H9 (cell line): ENCODE data around the gene HMGB1. TPM values are rescaled to one million over a fixed set of nuclear protein-coding genes. Genes with fewer than 3 reads are reported as not detected.

Experiments
- DNase-seq: peaks from one replicate; pipeline ENCODE4 v3.0.0-alpha.2; 2017
- H2AFZ ChIP-seq: one replicate; pipeline ENCODE4 v1.6.1; 2013; ENCODE audit warnings: mild to moderate bottlenecking, low read length, control low read depth, moderate library complexity
- H2AK5ac ChIP-seq: 2 replicates; pipeline ENCODE4 v1.6.1; 2013; ENCODE audit warnings: low read length, control low read depth, mixed read lengths; ENCODE audit not compliant: insufficient read length
- H2BK120ac ChIP-seq: one replicate; pipeline ENCODE4 v1.6.1; 2013; ENCODE audit warnings: low read depth, mild to moderate bottlenecking, low read length, control low read depth, inconsistent platforms; ENCODE audit not compliant: poor library complexity, severe bottlenecking
- H2BK12ac ChIP-seq: 2 replicates; pipeline ENCODE4 v1.6.1; 2013; ENCODE audit warnings: low read length, control low read depth, mixed read lengths, low read depth; ENCODE audit not compliant: insufficient read length
- H2BK15ac ChIP-seq: 2 replicates; pipeline ENCODE4 v1.6.1; 2013; ENCODE audit warnings: low read depth, low read length, control low read depth
- H2BK20ac ChIP-seq: one replicate; pipeline ENCODE4 v1.6.1; 2013; ENCODE audit warnings: low read depth, mild to moderate bottlenecking, low read length, control low read depth, inconsistent platforms; ENCODE audit not compliant: poor library complexity, severe bottlenecking
- H2BK5ac ChIP-seq: 2 replicates; pipeline ENCODE4 v1.6.1; 2013; ENCODE audit warnings: low read length, control low read depth, mixed read lengths; ENCODE audit not compliant: insufficient read length
- H3K14ac ChIP-seq: 2 replicates; pipeline ENCODE4 v1.6.1; 2013; ENCODE audit warnings: low read length, control low read depth; ENCODE audit not compliant: insufficient read depth
- H3K18ac ChIP-seq: 2 replicates; pipeline ENCODE4 v1.6.1; 2013; ENCODE audit warnings: low read depth, mild to moderate bottlenecking, mixed read lengths, low read length, control low read depth; ENCODE audit not compliant: insufficient read length
- H3K23ac ChIP-seq: 2 replicates; pipeline ENCODE4 v1.6.1; 2013; ENCODE audit warnings: low read length, control low read depth, mixed read lengths, low read depth; ENCODE audit not compliant: insufficient read length
- H3K23me2 ChIP-seq: 2 replicates; pipeline ENCODE4 v1.6.1; 2013; ENCODE audit warnings: low read depth, mild to moderate bottlenecking, mixed read lengths, low read length, control low read depth; ENCODE audit not compliant: insufficient read length, poor library complexity, severe bottlenecking
- H3K27ac ChIP-seq: 2 replicates; pipeline ENCODE4 v1.5.1; 2013; ENCODE audit warnings: low read length, control low read depth, mixed read lengths, low read depth; ENCODE audit not compliant: insufficient read length
- H3K27me3 ChIP-seq: 2 replicates; pipeline ENCODE4 v1.6.1; 2013; ENCODE audit warnings: low read length, control low read depth, inconsistent platforms; ENCODE audit not compliant: insufficient read depth
- H3K4ac ChIP-seq: 2 replicates; pipeline ENCODE4 v1.6.1; 2013; ENCODE audit warnings: low read depth, mild to moderate bottlenecking, control low read depth, inconsistent platforms, low read length, moderate library complexity
- H3K4me1 ChIP-seq: 2 replicates; pipeline ENCODE4 v1.6.1; 2013; ENCODE audit warnings: low read length, control low read depth, inconsistent platforms; ENCODE audit not compliant: insufficient read depth
- H3K4me2 ChIP-seq: 2 replicates; pipeline ENCODE4 v1.6.1; 2013; ENCODE audit warnings: low read length, control low read depth, mixed read lengths; ENCODE audit not compliant: insufficient read length, insufficient read depth
- H3K56ac ChIP-seq: 2 replicates; pipeline ENCODE4 v1.6.1; 2013; ENCODE audit warnings: low read depth, mild to moderate bottlenecking, mixed read lengths, low read length, control low read depth; ENCODE audit not compliant: insufficient read length
- H3K79me1 ChIP-seq: 2 replicates; pipeline ENCODE4 v1.6.1; 2013; ENCODE audit warnings: low read depth, mild to moderate bottlenecking, moderate library complexity, low read length, control low read depth, inconsistent platforms; ENCODE audit not compliant: insufficient read depth, poor library complexity, severe bottlenecking
- H3K79me2 ChIP-seq: 2 replicates; pipeline ENCODE4 v1.6.1; 2013; ENCODE audit warnings: low read length, control low read depth, inconsistent platforms; ENCODE audit not compliant: insufficient read depth
- H3K9ac ChIP-seq: 2 replicates; pipeline ENCODE4 v1.6.1; 2013; ENCODE audit warnings: low read length, control low read depth, mixed read lengths; ENCODE audit not compliant: insufficient read length; ENCODE audit errors: extremely low read depth
- H3K9me3 ChIP-seq: one replicate; pipeline ENCODE4 v1.6.1; 2013; ENCODE audit warnings: low read depth, low read length, inconsistent platforms; ENCODE audit not compliant: control insufficient read depth
- H3T11ph ChIP-seq: one replicate; pipeline ENCODE4 v1.6.1; 2013; ENCODE audit warnings: mild to moderate bottlenecking, low read length, control low read depth, inconsistent platforms
- H4K20me1 ChIP-seq: one replicate; pipeline ENCODE4 v1.6.1; 2013; ENCODE audit not compliant: control insufficient read depth, insufficient read length, insufficient read depth
- H4K5ac ChIP-seq: 2 replicates; pipeline ENCODE4 v1.6.1; 2013; ENCODE audit warnings: low read depth, mild to moderate bottlenecking, mixed read lengths, low read length, control low read depth; ENCODE audit not compliant: insufficient read length
- H4K8ac ChIP-seq: replicated peaks from 2 replicates; pipeline ENCODE4 v1.6.1; 2013; ENCODE audit warnings: low read length, control low read depth, mixed read lengths, low read depth; ENCODE audit not compliant: insufficient read length
- H4K91ac ChIP-seq: 2 replicates; pipeline ENCODE4 v1.6.1; 2013; ENCODE audit warnings: low read depth, mild to moderate bottlenecking, moderate library complexity, mixed read lengths, low read length, control low read depth; ENCODE audit not compliant: insufficient read length
- H3K27ac Mint-ChIP-seq, 3 experiments: 2 replicates in 2 of 3; 3 replicates in 1 of 3; pipeline ENCODE4 v1.8.0; 2020 to 2021; ENCODE audit warnings: mixed read lengths in 3 of 3, mild to moderate bottlenecking in 1 of 3, moderate library complexity in 1 of 3
- H3K27me3 Mint-ChIP-seq: 2 replicates; pipeline ENCODE4 v1.8.0; 2021; ENCODE audit warnings: low read depth, mild to moderate bottlenecking, moderate library complexity, mixed read lengths
- H3K36me3 Mint-ChIP-seq, 3 experiments: 2 replicates in 2 of 3; 3 replicates in 1 of 3; pipeline ENCODE4 v1.8.0; 2020 to 2021; ENCODE audit warnings: low read depth in 3 of 3, mixed read lengths in 3 of 3; ENCODE audit not compliant: insufficient read depth in 1 of 3
- H3K4me1 Mint-ChIP-seq, 2 experiments: 2 replicates each; pipeline ENCODE4 v1.8.0; 2020; ENCODE audit warnings: mixed read lengths in 2 of 2
- H3K4me3 Mint-ChIP-seq, 2 experiments: 2 replicates in 1 of 2; 3 replicates in 1 of 2; pipeline ENCODE4 v1.8.0; 2020 to 2021; ENCODE audit warnings: mild to moderate bottlenecking in 2 of 2, mixed read lengths in 2 of 2, moderate library complexity in 1 of 2
- H3K9me3 Mint-ChIP-seq, 2 experiments: 2 replicates in 1 of 2; 3 replicates in 1 of 2; pipeline ENCODE4 v1.8.0; 2020; ENCODE audit warnings: mild to moderate bottlenecking in 2 of 2, mixed read lengths in 2 of 2, moderate library complexity in 1 of 2
- WGBS: extraction: QIAGEN DNeasy Blood & Tissue Kit; methylation state at CpG from one replicate; pipeline ENCODE4 v1.1.7; 2013; ENCODE audit warnings: missing lambda C conversion rate, low lambda C conversion rate, mixed read lengths; ENCODE audit not compliant: insufficient read length; ENCODE audit errors: extremely low coverage; 5-methylcytosine and 5-hydroxymethylcytosine counted together
- total RNA-seq: library from RNA; stranded (reverse); gene quantifications from 2 replicates; pipeline ENCODE4 v1.2.1, GENCODE V29; 2021
- TF ChIP-seq, protein P1 (sequence below): fragments of 200-600 bp; sonication (generic); conservative IDR thresholded peaks from 3 replicates; pipeline ENCODE4 v1.8.0; 2021; ENCODE audit warnings: antibody characterized with exemption, mild to moderate bottlenecking

Gene HMGB1
- total RNA-seq, 1 experiment from 2014 or later = 688 TPM

- no peak overlapping the region for H2BK15ac ChIP-seq
- Mint-ChIP-seq H3K4me1 (peaks cover 10 to 20% of the 10 kb centered on the region in 2 experiments), H3K27ac (no peak overlapping the region), H3K36me3 (peaks cover 20 to 25% (median 24%) of the 10 kb centered on the region in 3 experiments), H3K9me3 (peaks cover 3% of the 10 kb centered on the region in 2 experiments; a peak in 3 of 5 replicates), H3K4me3 (peak overlapping the region in 1 of 2 experiments; percentile 95; a peak in 3 of 5 replicates), H3K27me3 (peaks cover 3% of the 10 kb centered on the region; the same call in 1 of the 2 replicates)
- H2BK20ac ChIP-seq = no peak overlapping the region
- H3K23me2 ChIP-seq = peaks cover 4% of the 10 kb centered on the region
- H2AK5ac ChIP-seq = no peak overlapping the region
- H2BK5ac ChIP-seq = no peak overlapping the region
- H3K27ac ChIP-seq = no peak overlapping the region
- no peak for DNase-seq
- H3T11ph ChIP-seq = no peak overlapping the region
- TF ChIP-seq, protein P1, sequence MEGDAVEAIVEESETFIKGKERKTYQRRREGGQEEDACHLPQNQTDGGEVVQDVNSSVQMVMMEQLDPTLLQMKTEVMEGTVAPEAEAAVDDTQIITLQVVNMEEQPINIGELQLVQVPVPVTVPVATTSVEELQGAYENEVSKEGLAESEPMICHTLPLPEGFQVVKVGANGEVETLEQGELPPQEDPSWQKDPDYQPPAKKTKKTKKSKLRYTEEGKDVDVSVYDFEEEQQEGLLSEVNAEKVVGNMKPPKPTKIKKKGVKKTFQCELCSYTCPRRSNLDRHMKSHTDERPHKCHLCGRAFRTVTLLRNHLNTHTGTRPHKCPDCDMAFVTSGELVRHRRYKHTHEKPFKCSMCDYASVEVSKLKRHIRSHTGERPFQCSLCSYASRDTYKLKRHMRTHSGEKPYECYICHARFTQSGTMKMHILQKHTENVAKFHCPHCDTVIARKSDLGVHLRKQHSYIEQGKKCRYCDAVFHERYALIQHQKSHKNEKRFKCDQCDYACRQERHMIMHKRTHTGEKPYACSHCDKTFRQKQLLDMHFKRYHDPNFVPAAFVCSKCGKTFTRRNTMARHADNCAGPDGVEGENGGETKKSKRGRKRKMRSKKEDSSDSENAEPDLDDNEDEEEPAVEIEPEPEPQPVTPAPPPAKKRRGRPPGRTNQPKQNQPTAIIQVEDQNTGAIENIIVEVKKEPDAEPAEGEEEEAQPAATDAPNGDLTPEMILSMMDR = no peak
- H3K56ac ChIP-seq = no peak overlapping the region
- no CpG with 5 or more reads among the region's 4 CpGs for WGBS
- no peaks in the 10 kb centered on the region for H3K27me3 ChIP-seq
- no peak overlapping the region for H2BK12ac ChIP-seq
- H3K23ac ChIP-seq = no peak overlapping the region
- peak overlapping the region; percentile 37 for H3K4me2 ChIP-seq
- H4K91ac ChIP-seq = no peak overlapping the region
- H3K4me1 ChIP-seq = peaks cover 3% of the 10 kb centered on the region; the same call in 1 of the 2 replicates
- no peak overlapping the region for H2BK120ac ChIP-seq
- peak overlapping the region; percentile 1 for H3K9ac ChIP-seq
- peaks cover 7% of the 10 kb centered on the region; the same call in 1 of the 2 replicates for H3K79me2 ChIP-seq
- H2AFZ ChIP-seq = no peak overlapping the region
- H3K18ac ChIP-seq = no peak overlapping the region
- no peaks in the 10 kb centered on the region for H4K20me1 ChIP-seq
- H3K79me1 ChIP-seq = no peaks in the 10 kb centered on the region
- no peak overlapping the region for H4K8ac ChIP-seq
- H3K9me3 ChIP-seq = no peaks in the 10 kb centered on the region
- no peak overlapping the region for H3K4ac ChIP-seq
- no peak overlapping the region for H4K5ac ChIP-seq
- H3K14ac ChIP-seq = no peak overlapping the region
Observed at GRCh38 chr13:30466841-30467252, 1.1 kb upstream of the HMGB1 start.
